HG03558 (cell line): Measurements from ENCODE around the gene LRRC74B.
"Not testable (repeated sequence)": the region's sequence is repeated elsewhere in the genome, so short reads cannot be mapped to it uniquely, and the experiment has no call there.

ENCODE experiments used
- ATAC-seq: cut with Tn5 transposase; IDR thresholded peaks from one replicate; pipeline ENCODE4 v1.9.1; 2021; ENCODE audit warnings: moderate number of reproducible peaks; ENCODE audit not compliant: unreplicated experiment; ENCODE audit errors: extremely low read depth

The LRRC74B gene

DNA sequence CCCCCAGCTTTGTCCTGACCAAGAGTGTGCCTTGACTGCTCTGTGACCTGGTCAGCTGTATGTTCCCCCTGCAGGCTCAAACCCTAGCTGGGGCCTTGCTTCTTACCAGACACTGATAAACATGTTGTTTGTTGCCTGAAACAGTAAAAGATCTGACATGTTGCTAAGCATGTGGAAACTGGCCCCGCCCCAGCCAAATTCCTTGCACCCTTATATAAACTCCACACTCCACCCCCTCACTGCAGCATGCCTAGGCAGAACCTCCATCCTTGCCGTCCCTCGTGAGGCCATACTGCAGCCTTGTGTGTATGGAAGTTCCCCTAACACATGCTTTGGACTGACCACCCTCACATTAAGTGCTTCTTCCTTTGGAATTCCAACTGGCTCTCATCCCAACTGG, 27.3 kb downstream of the LRRC74B start:
- no peak for ATAC-seq

DNA sequence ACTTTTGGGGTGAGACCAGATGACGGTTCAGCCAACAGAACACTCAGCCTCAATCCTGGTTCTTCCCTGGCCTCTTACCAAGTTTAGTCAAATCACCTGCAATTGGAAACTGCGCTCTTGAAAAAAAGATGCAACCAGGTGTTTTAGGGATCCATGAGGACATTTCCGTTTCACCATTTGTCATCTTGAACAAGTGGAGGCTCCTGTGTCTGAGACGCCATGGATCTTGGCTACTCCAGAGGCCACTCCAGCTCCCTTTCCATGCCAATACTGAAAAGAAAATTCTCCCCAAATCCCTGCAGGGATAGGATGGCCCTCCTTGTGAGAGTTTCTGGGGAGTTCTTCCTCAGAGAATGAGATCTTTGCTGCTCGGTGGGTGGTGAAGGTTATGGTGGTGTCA, 27.7 kb downstream of the LRRC74B start:
- ATAC-seq: no peak

DNA sequence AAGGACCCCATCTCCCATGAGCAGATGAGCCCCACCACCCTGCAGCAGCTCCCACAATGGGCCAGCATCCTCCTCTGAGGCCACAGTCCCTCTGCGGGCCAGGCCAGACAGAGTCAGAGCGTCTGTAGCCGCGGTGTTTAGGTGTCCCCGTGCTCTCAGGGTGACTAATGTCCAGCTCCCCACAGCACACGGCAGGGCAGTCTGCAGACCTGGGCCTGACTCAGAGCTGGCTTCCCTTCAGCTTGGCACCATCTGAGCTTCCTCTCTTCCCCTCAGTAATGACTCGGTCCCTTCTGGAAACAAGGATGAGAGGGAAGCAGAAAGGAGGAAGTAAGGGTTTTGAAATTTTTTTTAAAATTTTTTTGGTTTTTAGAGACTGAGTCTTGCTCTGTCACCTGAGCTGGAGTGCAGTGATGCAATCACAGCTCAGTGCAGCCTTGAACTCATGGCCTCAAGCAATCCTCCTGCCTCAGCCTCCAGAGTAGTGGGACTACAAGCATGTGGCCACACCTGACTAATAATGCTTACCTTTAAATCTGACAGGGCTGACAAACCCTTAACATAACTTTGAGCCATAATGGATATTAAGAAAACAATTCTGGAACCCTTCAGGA, 28.5 kb downstream of the LRRC74B start:
- no peak for ATAC-seq

DNA sequence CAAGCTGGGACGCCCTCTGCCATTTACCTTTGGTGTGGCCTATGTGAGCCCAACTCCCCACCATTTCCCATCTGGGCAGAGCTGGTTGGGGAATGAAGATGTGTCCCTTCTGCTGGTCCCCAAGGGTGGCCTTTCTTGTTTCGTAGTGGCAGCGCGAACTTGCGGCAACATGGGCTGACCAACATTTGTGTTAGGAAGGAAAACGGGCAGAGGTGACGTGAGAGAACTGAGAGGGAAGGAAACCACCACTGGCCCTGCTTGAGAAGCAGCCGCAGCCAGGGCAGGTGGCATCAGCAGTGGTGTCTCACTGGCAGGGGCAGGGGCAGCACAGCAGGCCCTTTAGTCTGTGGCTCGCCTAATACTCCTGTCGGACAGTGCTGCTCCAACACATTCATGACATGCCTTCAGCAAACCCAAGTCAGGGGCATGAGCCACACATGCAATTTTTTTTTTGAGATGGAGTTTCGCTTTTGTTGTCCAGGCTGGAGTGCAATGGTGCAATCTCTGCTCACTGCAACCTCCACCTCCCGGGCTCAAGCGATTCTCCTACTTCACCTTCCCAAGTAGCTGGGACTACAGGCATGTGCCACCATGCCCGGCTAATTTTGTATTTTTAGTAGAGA, 29.9 kb downstream of the LRRC74B start:
- no peak for ATAC-seq

DNA sequence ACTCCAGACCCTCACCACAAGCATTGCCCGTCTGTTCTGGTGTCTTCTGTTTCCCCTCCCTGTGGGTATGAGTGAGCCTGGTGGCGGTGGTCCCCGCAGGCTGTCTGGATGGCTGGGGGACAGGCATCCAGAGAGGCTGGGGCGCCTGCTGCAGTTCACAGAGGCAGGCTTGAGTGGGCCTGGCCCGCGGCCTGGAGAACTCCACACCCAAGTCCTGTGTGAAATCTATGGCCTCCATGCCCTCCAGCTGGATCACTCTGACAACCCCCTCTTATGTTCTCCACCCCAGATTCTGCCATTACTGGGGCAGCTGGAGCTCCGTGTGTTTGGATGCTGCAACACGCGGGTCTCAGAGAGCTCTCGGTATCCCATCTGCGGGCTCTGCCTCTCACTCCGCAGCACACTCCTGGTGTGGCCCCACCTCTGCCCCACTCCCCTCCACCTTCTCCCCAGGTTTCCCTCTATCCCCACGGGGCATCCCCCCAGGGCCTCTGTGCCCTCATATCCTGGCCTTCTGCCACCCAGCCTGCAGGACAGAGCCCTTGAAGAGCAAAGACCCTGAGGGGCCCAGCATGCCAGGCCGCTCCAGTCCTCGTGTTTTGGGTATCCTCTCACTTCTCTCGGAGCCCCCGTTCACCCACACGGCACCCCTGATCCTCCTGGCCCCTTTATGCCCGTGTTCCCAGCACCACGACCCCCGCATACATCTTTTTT, 31.3 kb downstream of the LRRC74B start:
- ATAC-seq: no peak

DNA sequence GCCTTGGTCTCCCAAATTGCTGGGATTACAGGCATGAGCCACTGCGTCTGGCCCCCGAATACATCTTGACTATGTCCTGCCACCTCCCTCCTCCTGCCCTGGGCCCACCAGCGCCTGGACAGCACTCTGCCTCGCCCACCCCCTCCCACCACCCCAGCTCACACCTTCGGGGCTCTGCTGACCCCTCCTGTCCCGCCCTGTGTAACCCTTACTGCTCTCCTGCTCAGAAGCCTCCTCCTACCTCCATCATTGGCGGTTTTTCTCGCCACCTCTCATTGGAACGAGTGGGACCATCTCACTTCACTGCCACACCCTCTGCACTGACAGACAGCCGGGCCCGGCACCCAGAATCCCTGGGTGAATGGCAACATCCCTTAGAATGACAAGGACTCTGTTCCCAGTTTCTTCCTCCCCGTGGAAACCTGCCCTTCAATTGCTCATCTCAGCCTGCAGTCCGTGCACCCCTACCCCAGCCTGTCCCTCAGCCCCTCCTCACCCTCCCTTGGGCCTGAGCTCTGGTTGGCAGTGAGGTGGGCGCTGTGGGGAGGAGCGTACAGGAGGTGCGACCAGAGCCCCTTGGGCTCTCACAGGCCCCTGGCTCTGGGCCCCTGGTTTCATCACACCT, 32.2 kb downstream of the LRRC74B start:
- no peak for ATAC-seq

DNA sequence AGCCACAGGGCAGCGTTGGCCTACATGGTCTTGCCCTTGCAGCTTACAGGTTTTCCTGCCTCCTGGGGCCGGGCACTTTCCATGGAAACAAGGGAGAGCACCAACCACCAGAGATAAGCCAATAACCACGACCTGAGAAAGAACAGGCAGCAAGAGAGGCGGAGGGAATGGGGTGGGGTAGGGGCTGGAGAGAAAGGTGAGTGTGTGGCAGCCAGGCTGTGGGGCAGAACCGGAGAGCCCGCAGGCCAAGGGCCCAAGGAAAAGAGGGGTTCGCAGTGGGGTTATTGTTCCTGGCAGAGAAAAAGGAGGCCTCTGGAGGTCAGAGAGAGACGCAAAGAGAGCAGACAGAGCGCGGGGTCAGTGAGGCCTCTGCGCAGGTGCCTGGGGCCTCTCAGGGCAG, 33.2 kb downstream of the LRRC74B start:
- ATAC-seq: no peak

DNA sequence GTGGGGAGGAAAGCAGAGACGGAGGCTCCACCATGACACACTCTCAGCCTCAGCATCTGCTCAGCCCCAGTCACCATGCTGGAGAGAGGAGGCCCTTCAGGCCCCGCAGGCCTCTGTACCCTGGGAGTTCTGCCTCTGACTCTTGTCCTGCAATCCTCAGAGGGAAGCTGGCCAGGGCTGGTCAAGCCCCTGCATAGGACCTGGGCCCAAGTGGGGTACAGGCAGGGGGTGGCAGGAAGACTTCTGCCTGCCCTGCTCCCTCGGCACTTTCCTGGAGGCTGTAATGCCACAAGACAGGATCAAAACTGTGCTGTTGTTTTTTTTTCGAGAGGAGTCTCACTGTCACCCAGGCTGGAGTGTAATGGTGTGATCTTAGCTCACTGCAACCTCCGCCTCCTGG, 33.7 kb downstream of the LRRC74B start:
- ATAC-seq: no peak

DNA sequence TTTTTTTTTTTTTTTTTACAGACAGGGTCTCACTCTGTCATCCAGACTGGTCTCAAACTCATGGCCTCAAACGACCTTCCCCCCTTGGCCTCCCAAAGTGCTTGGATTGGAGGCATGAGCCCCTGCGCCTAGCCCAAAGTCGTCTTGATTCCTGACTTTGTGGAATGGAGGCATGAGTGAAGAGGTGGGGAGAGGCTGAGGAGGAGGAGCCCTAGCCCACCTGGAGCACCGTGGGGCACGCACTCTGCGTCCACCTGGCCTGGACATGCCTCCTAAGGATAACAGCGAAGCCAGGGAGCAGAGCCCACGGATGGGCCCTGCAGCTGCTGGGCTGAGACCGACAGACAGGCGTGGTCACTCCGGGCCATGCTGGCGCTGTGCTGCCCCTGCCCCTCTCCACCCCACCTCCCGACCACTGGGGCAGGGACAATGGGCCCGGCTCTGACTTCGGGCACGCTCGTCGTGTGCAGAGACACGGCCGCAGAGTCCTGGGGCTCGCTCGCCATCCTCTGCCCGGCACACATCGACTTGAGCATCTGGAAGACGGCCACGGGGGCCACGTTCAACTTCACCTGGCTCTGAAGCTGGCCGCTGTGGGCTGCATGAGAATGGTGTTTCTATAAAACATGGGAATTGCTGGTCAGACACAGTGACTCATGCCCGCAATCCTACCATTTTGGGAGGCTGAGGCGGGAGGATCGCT, 34.8 kb downstream of the LRRC74B start:
- ATAC-seq: no peak

DNA sequence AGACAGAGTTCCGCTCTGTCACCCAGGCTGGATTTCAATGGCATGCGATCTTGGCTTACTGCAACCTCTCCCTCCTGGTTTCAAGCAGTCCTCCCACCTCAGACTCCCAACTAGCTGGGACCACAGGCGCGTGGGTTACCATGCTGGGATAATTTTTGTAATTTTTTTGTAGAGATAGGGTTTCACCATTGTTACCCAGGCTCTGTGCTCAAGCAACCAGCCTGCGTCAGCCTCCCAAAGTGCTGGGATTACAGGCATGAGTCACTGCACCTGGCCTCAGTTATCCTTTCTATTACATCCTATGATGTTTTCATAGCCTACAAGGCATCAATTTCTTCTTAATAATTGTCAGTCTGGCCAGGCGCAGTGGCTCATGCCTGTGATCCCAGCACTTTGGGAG, 36.5 kb downstream of the LRRC74B start:
- no peak for ATAC-seq

DNA sequence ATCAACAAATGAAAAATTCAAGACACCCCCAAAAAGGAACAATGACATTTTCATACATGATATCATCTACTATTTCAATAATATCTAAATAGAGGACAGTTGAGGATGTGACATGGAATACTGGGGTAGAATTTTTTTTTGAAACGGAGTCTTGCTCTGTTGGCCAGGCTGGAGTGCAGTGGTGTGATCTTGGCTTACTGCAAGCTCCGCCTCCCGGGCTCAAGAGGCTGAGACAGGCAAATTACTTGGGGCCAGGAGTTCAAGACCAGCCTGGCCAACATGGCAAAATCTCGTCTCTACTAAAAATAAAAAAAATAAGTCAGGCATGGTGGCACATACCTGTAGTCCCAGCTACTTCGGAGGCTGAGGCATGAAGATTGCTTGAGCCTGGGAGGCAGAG, 41.4 kb downstream of the LRRC74B start:
- ATAC-seq: no peak

DNA sequence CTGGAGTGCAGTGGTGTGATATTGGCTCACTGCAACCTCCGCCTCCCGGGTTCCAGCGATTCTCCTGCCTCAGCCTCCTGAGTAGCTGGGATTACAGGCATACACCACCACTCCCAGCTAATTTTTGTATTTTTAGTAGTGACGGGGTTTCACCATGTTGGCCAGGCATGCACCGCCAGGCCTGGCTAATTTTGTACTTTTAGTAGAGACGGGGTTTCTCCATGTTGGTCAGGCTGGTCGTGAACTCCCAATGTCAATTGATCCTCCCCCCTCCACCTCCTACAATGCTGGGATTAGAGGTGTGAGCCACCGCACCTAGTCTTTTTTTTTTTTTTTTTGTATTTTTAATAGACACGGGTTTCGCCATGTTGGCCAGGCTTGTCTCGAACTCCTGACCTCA, 42.2 kb downstream of the LRRC74B start:
- ATAC-seq: not testable (repeated sequence)

DNA sequence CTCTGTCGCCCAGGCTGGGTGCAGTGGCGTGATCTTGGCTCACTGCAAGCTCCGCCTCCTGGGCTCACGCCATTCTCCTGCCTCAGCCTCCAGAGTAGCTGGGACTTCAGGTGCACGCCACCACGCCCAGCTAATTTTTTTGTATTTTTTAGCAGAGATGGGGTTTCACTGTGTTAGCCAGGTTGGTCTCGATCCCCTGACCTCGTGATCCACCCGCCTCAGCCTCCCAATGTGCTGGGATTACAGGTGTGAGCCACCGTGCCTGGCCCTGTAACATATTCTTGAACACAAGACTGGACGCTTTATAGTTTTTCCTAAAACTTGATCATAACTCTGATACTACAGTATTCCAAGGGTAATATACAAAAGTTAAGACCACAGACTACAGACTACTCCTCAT, 45.5 kb downstream of the LRRC74B start:
- not testable (repeated sequence) for ATAC-seq

DNA sequence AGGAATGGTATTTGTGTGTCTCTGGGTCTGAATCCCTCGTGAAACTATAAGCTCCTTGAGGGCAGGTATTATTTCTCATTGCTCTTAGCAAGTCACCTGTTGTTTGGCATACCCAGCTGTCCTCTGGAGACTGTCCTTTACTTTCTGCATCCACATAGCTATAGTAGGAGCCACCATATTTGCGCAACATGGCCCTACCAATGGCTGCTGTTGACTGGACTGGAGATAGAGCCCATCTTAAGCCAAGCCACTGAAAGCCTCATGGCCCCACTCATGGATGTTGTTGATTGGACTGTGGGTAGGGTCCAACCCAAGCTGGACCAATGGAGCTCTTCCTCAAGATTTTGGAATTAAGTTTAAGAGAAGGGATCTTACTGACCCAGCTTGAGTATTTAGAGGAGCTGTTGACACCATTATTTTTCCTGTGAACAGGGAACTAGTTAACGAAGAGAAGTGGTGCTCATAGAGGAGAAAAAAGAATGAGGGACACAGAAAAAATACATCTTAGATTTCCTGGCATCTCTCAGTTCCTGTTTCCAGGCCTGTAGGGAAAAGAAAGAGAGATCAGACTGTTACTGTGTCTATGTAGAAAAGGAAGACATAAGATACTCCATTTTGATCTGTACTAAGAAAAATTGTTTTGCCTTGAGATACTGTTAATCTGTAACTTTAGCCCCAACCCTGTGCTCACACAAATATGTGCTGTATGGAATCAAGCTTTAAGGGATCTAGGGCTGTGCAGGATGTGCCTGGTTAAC, 47.2 kb downstream of the LRRC74B start:
- ATAC-seq: no peak

DNA sequence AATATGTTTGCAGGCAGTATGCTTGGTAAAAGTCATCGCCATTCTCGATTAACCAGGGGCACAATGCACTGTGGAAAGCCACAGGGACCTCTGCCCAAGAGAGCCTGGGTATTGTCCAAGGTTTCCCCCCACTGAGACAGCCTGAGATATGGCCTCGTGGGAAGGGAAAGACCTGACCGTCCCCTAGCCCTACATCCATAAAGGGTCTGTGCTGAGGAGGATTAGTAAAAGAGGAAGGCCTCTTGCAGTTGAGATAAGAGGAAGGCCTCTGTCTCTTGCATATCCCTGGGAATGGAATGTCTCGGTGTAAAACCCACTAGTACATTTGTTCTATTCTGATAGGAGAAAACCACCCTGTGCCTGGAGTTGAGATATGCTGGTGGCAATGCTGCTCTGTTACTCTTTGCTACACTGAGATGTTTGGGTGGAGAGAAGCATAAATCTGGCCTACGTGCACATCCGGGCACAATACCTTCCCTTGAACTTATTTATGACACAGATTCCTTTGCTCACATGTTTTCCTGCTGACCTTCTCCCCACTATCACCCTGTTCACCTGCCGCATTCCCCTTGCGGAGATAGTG, 47.9 kb downstream of the LRRC74B start:
- not testable (repeated sequence) for ATAC-seq

DNA sequence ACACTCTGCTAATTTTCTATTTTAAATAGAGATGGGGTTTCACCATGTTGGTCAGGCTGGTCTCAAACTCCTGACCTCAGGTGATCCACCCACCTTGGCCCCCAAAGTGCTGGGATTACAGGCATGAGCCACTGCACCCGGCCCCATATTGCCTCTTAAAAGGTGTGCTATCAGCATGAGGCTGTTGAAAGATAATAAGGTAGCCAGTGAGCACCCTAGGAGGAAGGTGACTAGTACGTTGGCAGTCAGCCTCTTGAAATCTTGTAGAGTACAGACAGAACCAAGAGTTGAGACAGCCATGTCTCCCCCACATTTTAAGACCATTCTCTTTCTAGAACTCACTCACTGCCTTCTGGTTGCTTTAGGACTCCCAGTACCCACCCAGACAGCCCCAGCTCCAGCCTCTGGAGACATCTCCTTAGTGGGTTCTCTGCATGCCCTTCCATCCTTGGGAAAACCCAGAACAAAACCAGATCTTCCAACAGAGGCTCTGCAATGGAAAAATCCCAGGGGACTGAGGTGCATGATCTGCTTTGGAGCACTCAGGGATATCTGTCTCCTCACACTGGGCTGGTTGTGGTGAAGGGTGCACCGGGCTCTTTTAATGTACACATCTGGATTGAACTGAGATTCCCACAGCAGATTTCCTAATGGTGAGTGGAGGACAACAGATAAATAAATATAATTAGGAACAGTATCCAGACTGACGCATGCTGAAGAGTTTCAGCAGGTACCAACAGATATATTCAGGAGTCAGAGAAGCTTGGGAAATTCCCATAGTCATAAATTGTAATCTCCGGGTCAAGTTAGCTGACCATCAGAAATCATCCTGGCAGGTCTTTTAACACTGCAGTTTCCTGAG, 49.4 kb downstream of the LRRC74B start:
- ATAC-seq: no peak

DNA sequence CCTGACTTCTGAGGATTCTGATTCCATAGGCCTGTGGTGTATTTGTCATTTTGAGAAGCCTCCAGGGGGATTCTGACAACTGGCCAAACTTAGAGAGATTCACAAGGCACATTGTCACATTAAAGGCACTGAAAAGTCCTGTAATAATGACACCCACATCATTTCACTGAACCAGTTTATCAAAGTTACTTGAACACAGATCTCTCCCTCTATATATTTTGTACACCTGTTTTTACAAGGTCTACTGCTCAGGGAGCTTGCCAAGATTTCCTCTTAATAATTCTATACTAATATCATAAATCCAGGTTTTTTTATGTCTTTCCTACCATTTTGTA, 50.0 kb downstream of the LRRC74B start:
- ATAC-seq: no peak

DNA sequence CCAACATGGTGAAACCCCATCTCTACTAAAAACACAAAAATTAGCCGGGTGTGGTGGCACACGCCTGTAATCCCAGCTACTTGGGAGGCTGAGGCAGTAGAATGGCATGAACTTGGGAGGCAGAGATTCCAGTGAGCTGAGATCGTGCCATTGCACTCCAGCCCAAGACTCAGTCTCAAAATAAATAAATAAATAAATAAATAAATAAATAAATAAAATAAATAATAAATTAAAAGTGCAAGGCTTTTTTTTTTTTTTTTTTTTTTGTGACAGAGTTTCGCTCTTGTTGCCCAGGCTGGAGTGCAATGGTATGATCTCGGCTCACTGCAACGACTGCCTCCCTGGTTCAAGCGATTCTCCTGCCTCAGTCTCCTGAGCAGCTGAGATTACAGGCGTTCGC, 51.1 kb downstream of the LRRC74B start:
- ATAC-seq: not testable (repeated sequence)

DNA sequence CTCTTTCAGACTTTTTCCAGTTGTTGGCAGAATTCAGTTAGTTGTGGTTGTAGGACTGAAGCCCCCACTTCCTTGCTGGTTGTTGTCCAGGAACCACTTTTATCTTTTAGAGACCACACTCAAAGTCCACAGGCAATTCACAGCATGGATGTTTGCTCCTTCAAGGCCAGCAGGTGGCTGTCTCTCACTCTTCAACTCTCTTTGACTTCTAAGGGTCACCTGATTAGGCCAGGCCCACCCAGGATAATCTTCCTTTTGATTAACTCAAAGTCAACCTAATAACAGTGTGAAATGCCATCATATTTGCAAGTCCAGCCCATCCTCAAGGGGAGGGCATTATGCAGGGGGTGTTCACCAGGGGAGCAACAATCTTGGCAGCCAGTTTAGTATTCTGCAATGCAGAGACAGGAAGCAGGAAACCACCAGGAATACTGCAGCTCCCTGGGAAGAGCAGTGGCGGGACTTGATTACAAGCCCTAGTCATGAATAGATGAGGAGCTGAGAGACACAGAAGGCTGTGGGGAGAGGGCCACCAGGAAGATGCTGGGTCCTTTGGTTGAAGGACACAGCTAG, 52.4 kb downstream of the LRRC74B start:
- ATAC-seq: no peak
